HEK293 (cell line): ENCODE results near the gene CIZ1.

Experiments
- CTCF ChIA-PET: fragments of 350-600 bp; formaldehyde crosslinking; extraction: SDS; loops from one replicate; lab custom pipeline; 2021; ENCODE audit warnings: antibody characterized with exemption; lab: Yijun Ruan, JAX
- POLR2A ChIA-PET: fragments of 300-600 bp; formaldehyde crosslinking; extraction: SDS; loops from one replicate; lab custom pipeline; 2020; ENCODE audit warnings: antibody characterized with exemption, inconsistent platforms; lab: Yijun Ruan, JAX
- H3K27ac ChIP-seq: fragments of 200-500 bp; sonication (Bioruptor generic); 2 replicates; pipeline ENCODE4 v1.5.1; 2014; ENCODE audit warnings: low read depth, low read length, control low read depth, inconsistent platforms; ENCODE audit errors: extremely low read depth
- H3K36me3 ChIP-seq, 2 experiments: fragments of 200-500 bp in 1 of 2; sonication (Bioruptor generic) in 1 of 2; 1 replicate in 1 of 2; 2 replicates in 1 of 2; pipeline ENCODE4 v1.5.1; 2014 to 2017; ENCODE audit warnings: inconsistent platforms in 2 of 2, low read length in 2 of 2; ENCODE audit not compliant: control insufficient read depth in 2 of 2, insufficient read depth in 1 of 2
- H3K4me1 ChIP-seq: fragments of 200-500 bp; sonication (Bioruptor generic); 2 replicates; pipeline ENCODE4 v1.5.1; 2014; ENCODE audit warnings: mild to moderate bottlenecking, low read length, inconsistent platforms; ENCODE audit not compliant: control insufficient read depth, insufficient read depth
- H3K4me3 ChIP-seq: 2 replicates; pipeline ENCODE4 v1.5.1; 2011; ENCODE audit warnings: low read depth, mild to moderate bottlenecking, control low read depth, low read length, moderate library complexity
- H3K9me3 ChIP-seq: fragments of 200-500 bp; sonication (Bioruptor generic); 2 replicates; pipeline ENCODE4 v1.5.1; 2014; ENCODE audit warnings: low read depth, low read length, inconsistent platforms; ENCODE audit not compliant: control insufficient read depth, insufficient read depth
- FEZF1 ChIP-seq: fragments of 450-650 bp; formaldehyde crosslinking; IDR thresholded peaks from 2 replicates; pipeline ENCODE4 v1.5.1; 2016; ENCODE audit warnings: missing biosample characterization, missing genetic modification characterization
- GLIS1 ChIP-seq: fragments of 450-650 bp; formaldehyde crosslinking; IDR thresholded peaks from 2 replicates; pipeline ENCODE4 v1.5.1; 2016; ENCODE audit warnings: missing biosample characterization, missing genetic modification characterization
- KLF10 ChIP-seq: fragments of 450-650 bp; IDR thresholded peaks from 2 replicates; pipeline ENCODE4 v1.5.1; 2018; ENCODE audit warnings: missing biosample characterization, mild to moderate bottlenecking, missing genetic modification characterization
- KLF9 ChIP-seq: fragments of 450-650 bp; formaldehyde crosslinking; IDR thresholded peaks from 2 replicates; pipeline ENCODE4 v1.5.1; 2016; ENCODE audit warnings: missing biosample characterization, missing genetic modification characterization, low read depth
- SETDB1 ChIP-seq: IDR thresholded peaks from one replicate; pipeline ENCODE4 v1.6.1; 2017; ENCODE audit warnings: mild to moderate bottlenecking, low read length, moderate library complexity, mixed read lengths; ENCODE audit not compliant: insufficient read length
- YY1 ChIP-seq: fragments of 450-650 bp; formaldehyde crosslinking; IDR thresholded peaks from 2 replicates; pipeline ENCODE4 v1.5.1; 2018; ENCODE audit warnings: missing biosample characterization, missing genetic modification characterization
- ZBTB1 ChIP-seq: fragments of 450-650 bp; formaldehyde crosslinking; IDR thresholded peaks from 2 replicates; pipeline ENCODE4 v1.5.1; 2016; ENCODE audit warnings: missing biosample characterization, missing genetic modification characterization
- ZNF10 ChIP-seq: fragments of 450-650 bp; formaldehyde crosslinking; IDR thresholded peaks from 2 replicates; pipeline ENCODE4 v1.5.1; 2017; ENCODE audit warnings: missing biosample characterization, missing genetic modification characterization
- ZNF155 ChIP-seq: fragments of 450-650 bp; formaldehyde crosslinking; IDR thresholded peaks from 2 replicates; pipeline ENCODE4 v1.5.1; 2016; ENCODE audit warnings: missing biosample characterization, missing genetic modification characterization
- ZNF292 ChIP-seq: fragments of 450-650 bp; formaldehyde crosslinking; IDR thresholded peaks from 2 replicates; pipeline ENCODE4 v1.5.1; 2016; ENCODE audit warnings: low read depth, missing biosample characterization, missing genetic modification characterization, borderline replicate concordance
- ZNF341 ChIP-seq: fragments of 450-650 bp; formaldehyde crosslinking; IDR thresholded peaks from 2 replicates; pipeline ENCODE4; 2016; ENCODE audit warnings: low read depth, missing biosample characterization, missing genetic modification characterization
- ZNF48 ChIP-seq: fragments of 450-650 bp; formaldehyde crosslinking; IDR thresholded peaks from 2 replicates; pipeline ENCODE4 v1.5.1; 2016; ENCODE audit warnings: missing biosample characterization, missing genetic modification characterization
- ZNF548 ChIP-seq: fragments of 450-650 bp; formaldehyde crosslinking; IDR thresholded peaks from 2 replicates; pipeline ENCODE4 v1.5.1; 2016; ENCODE audit warnings: missing biosample characterization, missing genetic modification characterization
- ZNF660 ChIP-seq: fragments of 450-650 bp; IDR thresholded peaks from 2 replicates; pipeline ENCODE4 v1.5.1; 2018; ENCODE audit warnings: missing biosample characterization, mild to moderate bottlenecking, missing genetic modification characterization
- ZNF664 ChIP-seq: fragments of 450-650 bp; formaldehyde crosslinking; IDR thresholded peaks from 2 replicates; pipeline ENCODE4 v1.5.1; 2016; ENCODE audit warnings: missing biosample characterization, missing genetic modification characterization
- ZNF707 ChIP-seq: fragments of 450-650 bp; formaldehyde crosslinking; IDR thresholded peaks from 2 replicates; pipeline ENCODE4 v1.5.1; 2016; ENCODE audit warnings: missing biosample characterization, missing genetic modification characterization
- ZNF76 ChIP-seq: fragments of 450-650 bp; formaldehyde crosslinking; IDR thresholded peaks from 2 replicates; pipeline ENCODE4; 2016; ENCODE audit warnings: low read depth, missing biosample characterization, missing genetic modification characterization, borderline replicate concordance
- ZNF792 ChIP-seq: fragments of 450-650 bp; formaldehyde crosslinking; IDR thresholded peaks from 2 replicates; pipeline ENCODE4 v1.5.1; 2016; ENCODE audit warnings: missing biosample characterization, missing genetic modification characterization
- TF ChIP-seq, protein P1 (sequence below): fragments of 450-650 bp; formaldehyde crosslinking; IDR thresholded peaks from 2 replicates; pipeline ENCODE4 v1.5.1; 2017; ENCODE audit warnings: missing biosample characterization, missing genetic modification characterization
- TF ChIP-seq, protein P2 (sequence below): fragments of 450-650 bp; formaldehyde crosslinking; IDR thresholded peaks from 2 replicates; pipeline ENCODE4 v1.5.1; 2016; ENCODE audit warnings: missing biosample characterization, missing genetic modification characterization
- TF ChIP-seq, protein P3 (sequence below): fragments of 450-650 bp; IDR thresholded peaks from 2 replicates; pipeline ENCODE4 v1.5.1; 2018; ENCODE audit warnings: missing biosample characterization, mild to moderate bottlenecking, missing genetic modification characterization
- TF ChIP-seq, protein P4 (sequence below): fragments of 450-650 bp; formaldehyde crosslinking; IDR thresholded peaks from 2 replicates; pipeline ENCODE4 v1.5.1; 2017; ENCODE audit warnings: missing biosample characterization, mild to moderate bottlenecking, missing genetic modification characterization, moderate library complexity
- TF ChIP-seq, protein P5 (sequence below): fragments of 450-650 bp; formaldehyde crosslinking; IDR thresholded peaks from 2 replicates; pipeline ENCODE4 v1.5.1; 2016; ENCODE audit warnings: missing biosample characterization, missing genetic modification characterization

The CIZ1 gene

DNA sequence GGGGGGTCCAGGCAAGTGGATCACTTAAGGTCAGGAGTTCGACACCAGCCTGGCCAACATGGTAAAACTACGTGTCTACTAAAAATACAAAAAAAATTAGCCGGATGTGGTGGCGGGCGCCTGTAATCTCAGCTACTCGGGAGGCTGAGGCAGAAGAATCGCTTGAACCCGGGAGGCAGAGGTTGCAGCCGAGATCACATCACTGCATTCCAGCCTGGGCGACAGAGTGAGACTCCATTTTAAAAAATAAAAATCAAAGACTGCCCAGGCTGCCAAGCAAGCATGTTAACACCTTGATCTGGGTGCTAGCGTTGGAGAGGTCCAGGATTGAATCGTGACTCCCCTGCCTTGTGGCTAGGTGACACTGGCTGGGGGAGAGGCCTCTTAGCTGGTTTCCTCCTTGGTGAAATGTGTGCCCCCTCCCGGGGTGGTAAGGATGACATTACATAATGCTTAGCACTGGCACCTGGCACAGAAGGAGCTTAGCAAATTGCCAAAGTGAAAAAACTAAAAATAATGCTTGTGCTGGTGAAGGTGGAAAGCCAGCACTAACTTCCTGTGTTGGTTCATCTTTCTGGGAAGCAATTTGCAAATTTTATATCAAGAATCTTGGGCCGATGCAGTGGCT, 2.2 kb upstream of the CIZ1 start:
- POLR2A ChIA-PET: interaction anchor here (0.6 to 4.5 kb wide), 8 partner anchors 33 to 359 kb away, joined by 3 to 30 read pairs (median 5); partner anchors contain the start of genes BBLN, GOLGA2, SPTAN1 and SWI5
- H3K36me3 ChIP-seq: peaks cover under 1 to 16% of the 10 kb centered on the region in 2 experiments; a peak in 2 of 3 replicates
- no peak for TF ChIP-seq ZNF660 (tag by site-specific recombination)
- TF ChIP-seq ZNF48 (tag by site-specific recombination): no peak
- TF ChIP-seq, protein P1, sequence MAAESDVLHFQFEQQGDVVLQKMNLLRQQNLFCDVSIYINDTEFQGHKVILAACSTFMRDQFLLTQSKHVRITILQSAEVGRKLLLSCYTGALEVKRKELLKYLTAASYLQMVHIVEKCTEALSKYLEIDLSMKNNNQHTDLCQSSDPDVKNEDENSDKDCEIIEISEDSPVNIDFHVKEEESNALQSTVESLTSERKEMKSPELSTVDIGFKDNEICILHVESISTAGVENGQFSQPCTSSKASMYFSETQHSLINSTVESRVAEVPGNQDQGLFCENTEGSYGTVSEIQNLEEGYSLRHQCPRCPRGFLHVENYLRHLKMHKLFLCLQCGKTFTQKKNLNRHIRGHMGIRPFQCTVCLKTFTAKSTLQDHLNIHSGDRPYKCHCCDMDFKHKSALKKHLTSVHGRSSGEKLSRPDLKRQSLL (tag by site-specific recombination): no peak
- TF ChIP-seq, protein P2, sequence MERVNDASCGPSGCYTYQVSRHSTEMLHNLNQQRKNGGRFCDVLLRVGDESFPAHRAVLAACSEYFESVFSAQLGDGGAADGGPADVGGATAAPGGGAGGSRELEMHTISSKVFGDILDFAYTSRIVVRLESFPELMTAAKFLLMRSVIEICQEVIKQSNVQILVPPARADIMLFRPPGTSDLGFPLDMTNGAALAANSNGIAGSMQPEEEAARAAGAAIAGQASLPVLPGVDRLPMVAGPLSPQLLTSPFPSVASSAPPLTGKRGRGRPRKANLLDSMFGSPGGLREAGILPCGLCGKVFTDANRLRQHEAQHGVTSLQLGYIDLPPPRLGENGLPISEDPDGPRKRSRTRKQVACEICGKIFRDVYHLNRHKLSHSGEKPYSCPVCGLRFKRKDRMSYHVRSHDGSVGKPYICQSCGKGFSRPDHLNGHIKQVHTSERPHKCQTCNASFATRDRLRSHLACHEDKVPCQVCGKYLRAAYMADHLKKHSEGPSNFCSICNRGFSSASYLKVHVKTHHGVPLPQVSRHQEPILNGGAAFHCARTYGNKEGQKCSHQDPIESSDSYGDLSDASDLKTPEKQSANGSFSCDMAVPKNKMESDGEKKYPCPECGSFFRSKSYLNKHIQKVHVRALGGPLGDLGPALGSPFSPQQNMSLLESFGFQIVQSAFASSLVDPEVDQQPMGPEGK: no peak
- no peak for TF ChIP-seq ZNF707
- no peak for TF ChIP-seq ZNF292
- no peak for TF ChIP-seq YY1 (tag by site-specific recombination)
- no peak for TF ChIP-seq ZNF341 (tag by site-specific recombination)
- no peak for TF ChIP-seq ZNF792 (tag by site-specific recombination)
- no peak for TF ChIP-seq FEZF1 (tag by site-specific recombination)
- TF ChIP-seq SETDB1: no peak
- no peak for TF ChIP-seq ZBTB1 (tag by site-specific recombination)
- H3K9me3 ChIP-seq: no peaks in the 10 kb centered on the region
- H3K4me3 ChIP-seq: no peak overlapping the region
- H3K4me1 ChIP-seq: no peaks in the 10 kb centered on the region
- H3K27ac ChIP-seq: no peak overlapping the region
- CTCF ChIA-PET: interaction anchor here (0.7 to 2.2 kb wide), 10 partner anchors 10 to 253 kb away, joined by 3 to 11 read pairs (median 4); partner anchors contain the start of gene DNM1

DNA sequence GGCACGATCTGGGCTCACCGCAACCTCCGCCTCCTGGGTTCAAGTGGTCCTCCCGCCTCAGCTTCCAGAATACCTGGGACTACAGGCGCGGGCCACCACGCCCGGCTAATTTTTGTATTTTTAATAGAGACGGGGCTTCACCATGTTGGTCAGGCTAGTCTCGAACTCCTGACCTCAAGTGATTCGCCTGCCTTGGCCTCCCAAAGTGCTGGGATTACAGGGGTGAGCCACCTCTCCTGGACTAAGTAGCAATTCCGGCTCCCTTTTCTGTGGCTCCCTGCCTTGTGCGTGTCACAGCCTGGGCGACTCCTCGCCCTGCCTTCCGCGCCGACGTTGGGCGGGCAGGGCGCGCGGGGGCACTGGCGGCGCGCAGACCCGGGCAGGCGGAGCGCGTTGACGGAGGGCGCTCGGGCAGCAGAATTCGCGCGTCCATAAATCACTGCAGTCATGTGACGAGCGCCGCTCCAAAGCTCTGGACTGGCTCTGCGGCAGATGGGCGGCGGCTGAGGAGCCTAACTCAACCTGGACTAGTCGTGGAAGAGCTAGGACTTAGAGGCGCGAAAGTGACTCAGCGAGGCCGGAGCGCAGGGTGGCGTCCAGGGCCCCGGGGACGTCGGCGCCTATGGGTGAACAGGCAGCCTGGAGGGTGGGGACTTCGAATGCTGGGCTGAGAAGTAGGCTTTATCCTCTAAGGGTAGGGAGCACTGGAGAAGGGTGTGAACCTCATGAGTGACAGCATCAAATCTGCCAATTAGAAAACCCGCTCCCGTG, 1.4 kb upstream of the CIZ1 start:
- CTCF ChIA-PET: interaction anchor here (0.6 to 2.2 kb wide), 9 partner anchors 9 to 254 kb away, joined by 3 to 11 read pairs (median 5); partner anchors contain the start of gene DNM1
- Histone ChIP-seq H3K36me3 (peaks cover 5 to 24% of the 10 kb centered on the region in 2 experiments; a peak in 2 of 3 replicates), H3K4me1 (no peaks in the 10 kb centered on the region), H3K27ac (no peak overlapping the region), H3K4me3 (peak overlapping the region; percentile 18), H3K9me3 (no peaks in the 10 kb centered on the region)
- POLR2A ChIA-PET: interaction anchor here (0.6 to 4.5 kb wide), 10 partner anchors 24 to 691 kb away, joined by 3 to 30 read pairs (median 4); partner anchors contain the start of genes BBLN, GOLGA2, SPTAN1 and SWI5
- TF ChIP-seq KLF10 (peak; percentile 81), GLIS1 (tag by site-specific recombination) (0 out of 2 replicates have a peak, but pooled peaks have one; percentile 12), ZNF548 (no peak), ZNF10 (tag by site-specific recombination) (peak; percentile 67; the same call in 1 of the 2 replicates), ZNF341 (tag by site-specific recombination) (peak; percentile 74), ZNF76 (tag by site-specific recombination) (0 out of 2 replicates have a peak, but pooled peaks have one; percentile 30), KLF9 (tag by site-specific recombination) (peak; percentile 27; the same call in 1 of the 2 replicates), ZNF155 (tag by site-specific recombination) (no peak), ZNF664 (no peak)
- TF ChIP-seq, protein P3, sequence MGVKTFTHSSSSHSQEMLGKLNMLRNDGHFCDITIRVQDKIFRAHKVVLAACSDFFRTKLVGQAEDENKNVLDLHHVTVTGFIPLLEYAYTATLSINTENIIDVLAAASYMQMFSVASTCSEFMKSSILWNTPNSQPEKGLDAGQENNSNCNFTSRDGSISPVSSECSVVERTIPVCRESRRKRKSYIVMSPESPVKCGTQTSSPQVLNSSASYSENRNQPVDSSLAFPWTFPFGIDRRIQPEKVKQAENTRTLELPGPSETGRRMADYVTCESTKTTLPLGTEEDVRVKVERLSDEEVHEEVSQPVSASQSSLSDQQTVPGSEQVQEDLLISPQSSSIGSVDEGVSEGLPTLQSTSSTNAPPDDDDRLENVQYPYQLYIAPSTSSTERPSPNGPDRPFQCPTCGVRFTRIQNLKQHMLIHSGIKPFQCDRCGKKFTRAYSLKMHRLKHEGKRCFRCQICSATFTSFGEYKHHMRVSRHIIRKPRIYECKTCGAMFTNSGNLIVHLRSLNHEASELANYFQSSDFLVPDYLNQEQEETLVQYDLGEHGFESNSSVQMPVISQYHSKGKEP (tag by site-specific recombination): peak; percentile 56; the same call in 1 of the 2 replicates
- TF ChIP-seq, protein P4, sequence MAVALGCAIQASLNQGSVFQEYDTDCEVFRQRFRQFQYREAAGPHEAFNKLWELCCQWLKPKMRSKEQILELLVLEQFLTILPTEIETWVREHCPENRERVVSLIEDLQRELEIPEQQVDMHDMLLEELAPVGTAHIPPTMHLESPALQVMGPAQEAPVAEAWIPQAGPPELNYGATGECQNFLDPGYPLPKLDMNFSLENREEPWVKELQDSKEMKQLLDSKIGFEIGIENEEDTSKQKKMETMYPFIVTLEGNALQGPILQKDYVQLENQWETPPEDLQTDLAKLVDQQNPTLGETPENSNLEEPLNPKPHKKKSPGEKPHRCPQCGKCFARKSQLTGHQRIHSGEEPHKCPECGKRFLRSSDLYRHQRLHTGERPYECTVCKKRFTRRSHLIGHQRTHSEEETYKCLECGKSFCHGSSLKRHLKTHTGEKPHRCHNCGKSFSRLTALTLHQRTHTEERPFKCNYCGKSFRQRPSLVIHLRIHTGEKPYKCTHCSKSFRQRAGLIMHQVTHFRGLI: peak; percentile 74; the same call in 1 of the 2 replicates
- TF ChIP-seq, protein P5, sequence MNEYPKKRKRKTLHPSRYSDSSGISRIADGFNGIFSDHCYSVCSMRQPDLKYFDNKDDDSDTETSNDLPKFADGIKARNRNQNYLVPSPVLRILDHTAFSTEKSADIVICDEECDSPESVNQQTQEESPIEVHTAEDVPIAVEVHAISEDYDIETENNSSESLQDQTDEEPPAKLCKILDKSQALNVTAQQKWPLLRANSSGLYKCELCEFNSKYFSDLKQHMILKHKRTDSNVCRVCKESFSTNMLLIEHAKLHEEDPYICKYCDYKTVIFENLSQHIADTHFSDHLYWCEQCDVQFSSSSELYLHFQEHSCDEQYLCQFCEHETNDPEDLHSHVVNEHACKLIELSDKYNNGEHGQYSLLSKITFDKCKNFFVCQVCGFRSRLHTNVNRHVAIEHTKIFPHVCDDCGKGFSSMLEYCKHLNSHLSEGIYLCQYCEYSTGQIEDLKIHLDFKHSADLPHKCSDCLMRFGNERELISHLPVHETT (tag by site-specific recombination): no peak
